Measurements from ENCODE around the gene PACSIN3.

PACSIN3 gene

DNA sequence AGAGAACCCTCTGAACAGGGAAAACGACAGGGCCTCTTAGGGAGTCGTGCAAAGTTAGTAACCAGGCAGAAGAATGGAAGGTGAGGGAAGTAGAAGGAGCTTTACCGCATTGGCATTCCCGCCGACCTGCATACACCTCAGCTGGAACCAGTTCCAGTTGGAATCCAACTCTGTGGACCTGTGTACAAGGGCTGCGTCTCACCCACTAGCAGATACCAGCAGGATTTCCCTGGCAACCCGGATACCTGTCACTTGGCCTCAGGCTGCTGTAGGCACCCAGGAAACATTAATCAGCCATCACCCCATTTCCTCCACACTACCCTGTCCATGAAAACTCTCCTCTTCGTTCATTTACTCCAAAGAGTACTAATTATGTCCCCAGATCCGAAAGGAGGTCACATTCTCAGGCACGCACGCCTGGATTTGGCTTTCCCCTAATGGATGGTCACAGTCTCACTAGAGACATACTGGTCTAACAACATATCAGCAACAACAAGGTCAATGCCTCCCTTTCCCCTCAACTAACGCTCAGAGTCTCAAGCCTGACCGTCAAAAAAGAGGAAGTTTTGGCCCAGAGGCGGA, 10.4 kb downstream of the PACSIN3 start:
- DNase-seq: no peak

DNA sequence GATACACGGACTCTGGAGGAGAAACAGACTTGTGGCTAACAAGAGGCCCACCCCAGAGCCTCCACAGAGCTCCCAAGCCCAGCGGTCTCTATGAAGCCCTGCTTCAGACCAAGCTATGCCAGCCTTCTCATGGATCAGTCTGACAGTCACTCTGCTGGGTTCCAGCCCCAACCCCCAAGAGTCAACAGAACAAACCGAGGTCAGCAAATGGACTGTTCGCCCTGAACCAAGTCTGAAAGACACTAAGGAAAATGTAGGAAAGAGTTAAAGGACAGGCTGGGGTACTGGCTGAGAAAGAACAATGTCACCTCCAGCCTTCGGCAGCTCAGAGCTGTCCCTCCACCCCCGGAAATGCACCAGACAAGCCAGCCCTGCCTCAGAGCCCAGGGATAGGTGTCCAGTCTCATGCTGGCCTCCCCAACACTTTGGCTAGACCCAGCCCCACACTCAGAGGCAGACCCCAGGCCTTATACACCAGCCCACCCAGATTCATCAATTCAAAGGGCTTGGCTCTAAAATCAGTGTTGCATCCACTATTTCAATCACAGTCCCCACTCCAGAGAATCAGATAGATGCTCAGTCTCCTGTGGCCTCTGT, 13.4 kb downstream of the PACSIN3 start:
- no peak for DNase-seq

DNA sequence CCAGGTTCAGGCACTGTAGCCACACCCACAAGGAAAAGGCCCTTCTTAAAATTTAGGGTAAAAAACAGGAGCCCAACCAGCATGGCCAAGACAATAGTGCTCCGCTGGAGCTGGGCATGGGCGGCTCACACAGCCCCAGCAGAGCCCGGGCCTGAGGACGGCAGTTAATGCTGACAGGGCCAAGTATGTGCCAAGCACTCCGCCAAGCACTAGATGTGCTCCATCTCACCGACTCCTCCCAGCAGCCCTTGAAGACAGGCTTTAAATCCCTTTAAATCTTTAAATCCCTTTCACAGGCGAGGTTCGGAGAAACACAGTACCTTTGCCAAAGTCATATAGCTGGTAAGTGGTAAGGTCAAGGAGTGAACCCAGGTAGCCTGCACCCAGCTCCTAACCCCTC, 14.4 kb downstream of the PACSIN3 start:
- no peak for DNase-seq

DNA sequence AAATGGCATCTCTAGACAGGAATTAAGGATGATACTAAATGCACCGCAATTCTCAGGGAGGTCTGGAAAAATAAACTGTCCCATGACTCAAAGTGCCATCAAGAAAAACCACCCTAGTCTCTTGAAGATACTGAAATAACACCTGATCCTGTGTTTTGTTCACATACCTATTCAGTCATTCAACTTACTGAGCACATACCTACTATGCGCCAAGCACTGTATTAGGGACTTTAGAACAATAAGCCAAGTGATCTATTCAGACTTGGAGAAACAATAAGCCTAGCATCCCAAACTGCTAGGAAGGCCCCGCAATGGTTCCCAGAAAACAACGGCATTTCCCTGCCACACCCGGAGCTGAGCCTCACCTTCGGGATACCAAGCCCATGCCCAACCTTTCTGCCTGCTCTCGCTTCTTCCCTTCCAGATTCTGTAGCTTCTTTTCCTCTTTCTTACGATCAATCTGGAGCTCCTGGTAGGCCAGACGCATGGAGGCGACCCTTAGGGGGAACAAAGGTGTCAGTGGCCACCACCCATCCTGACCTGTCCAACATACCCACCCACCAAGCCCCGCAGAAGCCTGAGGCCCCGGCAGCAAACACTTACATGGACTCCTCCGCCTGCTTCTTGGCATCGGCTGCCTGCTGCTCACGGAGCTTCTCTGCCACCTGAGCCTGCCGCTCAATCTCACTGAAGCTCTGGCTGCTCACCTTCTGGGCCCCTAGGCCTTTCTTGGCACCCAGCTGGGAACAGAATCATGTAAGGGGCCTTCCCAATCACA, 15.0 kb downstream of the PACSIN3 start:
- DNase-seq: no peak

DNA sequence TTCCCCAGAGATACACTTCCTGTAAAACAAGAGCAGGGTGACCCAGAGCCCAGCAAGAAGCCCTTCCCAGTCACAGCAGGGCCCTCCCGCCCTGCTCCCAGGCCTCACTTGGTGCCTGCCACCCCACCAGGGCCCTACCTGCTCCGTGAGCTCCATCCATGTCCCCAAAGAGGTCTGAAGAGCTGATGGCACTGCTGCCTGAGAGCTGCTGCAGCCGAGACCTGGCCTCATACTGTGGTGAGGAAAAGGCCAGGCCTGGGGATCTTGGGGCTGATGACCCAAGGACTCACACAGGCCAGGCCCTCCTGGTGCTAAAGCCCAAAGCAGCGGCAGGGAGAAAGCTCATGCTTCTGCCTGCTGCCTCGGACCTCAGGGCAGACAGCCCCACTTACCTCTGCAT, 19.9 kb downstream of the PACSIN3 start:
- DNase-seq: no peak

DNA sequence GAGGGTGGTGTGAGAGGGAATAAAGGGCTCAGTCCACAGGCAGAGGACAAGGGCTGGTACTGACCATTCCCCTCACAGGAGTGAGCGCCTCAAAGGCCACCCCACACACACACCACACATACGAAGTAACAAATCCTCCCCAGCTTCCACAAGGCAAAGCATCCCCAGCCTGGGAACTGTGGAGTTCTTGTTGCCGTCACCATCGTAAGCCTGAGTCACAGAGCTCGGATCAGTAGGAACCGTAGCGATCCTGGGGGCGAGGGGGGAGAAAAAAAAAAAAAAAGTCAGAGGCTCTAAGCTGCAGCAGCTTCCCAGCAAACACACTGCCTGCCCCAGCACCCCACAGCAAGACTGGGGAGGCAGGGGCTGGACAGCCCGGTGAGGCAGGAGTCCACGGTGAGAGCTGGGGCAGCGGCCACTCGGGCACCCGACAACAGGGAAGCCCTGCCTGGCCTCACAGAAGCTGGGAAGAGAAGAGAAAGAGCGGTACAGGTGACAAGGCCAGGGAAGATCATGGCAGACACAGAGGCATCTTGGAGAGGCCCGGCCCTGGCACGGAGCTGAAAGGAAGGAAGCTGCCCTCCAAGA, 20.9 kb downstream of the PACSIN3 start:
- no peak for DNase-seq

DNA sequence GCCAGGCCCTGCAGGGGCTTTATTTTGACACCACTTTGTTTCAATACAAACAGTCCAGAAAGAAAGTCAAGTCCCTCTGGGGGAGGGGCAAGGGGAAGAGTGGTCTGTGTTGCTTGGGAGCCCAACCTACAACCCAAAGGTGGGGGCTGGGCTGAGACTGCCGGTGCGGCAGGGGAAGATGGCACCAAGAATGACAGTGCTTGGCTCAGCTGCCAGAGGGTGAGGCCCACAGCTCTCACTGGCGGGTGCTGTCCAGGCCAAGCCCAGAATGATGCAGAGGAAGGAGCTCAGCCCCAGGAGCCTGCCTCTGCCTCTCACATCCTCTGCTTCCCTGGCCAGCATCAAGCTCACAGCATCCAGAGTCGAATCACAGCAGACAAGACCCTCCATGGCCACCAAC, 21.9 kb downstream of the PACSIN3 start:
- no peak for DNase-seq

DNA sequence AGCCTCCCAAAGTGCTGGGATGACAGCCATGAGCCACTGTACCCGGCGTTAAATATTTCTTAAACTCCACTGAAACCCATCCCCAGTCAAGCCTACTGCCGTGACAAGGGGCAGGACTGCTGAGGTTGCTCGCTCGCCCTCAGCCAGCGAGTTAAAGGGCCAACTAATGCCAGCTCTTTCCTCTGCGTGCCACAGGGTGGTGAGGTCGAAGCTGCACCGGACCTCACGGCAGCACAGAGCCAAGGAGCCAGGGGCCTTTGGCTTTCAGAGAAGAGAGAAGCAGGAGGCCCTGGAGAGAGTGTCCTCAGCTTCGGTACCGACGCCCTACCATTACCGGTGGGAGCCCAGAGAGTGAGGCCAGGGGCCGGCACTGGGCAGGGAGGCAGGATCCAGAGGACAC, 22.3 kb downstream of the PACSIN3 start:
- no peak for DNase-seq

DNA sequence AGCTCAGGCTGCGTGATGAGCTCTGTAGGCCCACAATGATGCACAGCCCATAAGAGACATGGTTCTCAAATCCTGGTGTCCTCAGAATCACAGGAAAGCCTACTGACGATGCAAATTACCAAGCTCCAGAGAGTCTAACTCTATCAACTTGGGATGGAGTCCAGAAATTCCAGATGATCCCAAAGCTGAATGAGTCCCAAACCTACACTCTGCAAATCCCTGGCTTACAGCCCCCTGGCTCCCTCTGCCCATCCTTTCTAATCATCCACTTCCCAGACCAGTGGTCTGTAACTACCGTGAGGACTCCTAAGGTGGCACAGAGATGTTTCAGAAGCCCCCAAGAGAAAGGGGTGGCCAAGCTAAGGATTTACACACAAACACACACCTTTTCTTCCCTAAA, 23.0 kb downstream of the PACSIN3 start:
- no peak for DNase-seq

DNA sequence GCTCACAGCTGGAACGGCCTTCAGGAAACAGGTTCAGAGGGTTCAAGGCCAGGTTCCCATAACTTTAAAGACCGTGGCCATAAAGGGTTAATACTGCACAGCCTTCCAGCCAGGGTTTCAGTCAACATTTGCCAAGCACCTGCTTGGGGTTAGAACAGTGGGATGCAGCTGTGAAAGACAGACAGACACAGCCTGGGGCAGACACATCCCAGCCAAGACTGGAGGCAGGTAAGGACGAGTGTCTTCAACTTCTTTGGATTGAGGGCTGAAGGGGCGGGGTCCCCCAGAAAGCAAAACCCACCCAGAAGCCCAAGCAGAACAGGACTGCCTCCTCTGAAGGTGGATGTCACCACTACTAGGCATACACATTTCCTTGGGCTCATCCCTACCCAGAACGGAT, 23.8 kb downstream of the PACSIN3 start:
- DNase-seq: no peak

DNA sequence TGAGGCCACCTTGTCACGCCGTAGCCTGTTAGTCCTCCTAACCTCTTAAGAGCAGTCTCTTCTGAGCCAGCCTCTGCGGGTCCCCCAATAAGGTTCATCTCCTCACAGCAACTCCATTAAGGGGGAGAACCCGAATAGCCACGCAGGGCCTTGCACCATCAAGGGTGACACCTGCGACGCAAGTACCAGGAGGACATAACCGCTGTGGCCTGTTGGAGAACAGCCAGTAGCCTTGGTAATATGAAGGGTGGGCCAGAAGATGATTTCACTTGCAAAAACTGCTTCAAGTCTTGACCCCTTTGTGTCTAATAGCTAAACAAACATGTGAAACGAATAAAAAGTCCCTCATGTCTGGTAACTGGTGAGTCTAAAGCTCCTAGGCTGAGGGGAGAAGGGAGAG, 24.3 kb downstream of the PACSIN3 start:
- no peak for DNase-seq

DNA sequence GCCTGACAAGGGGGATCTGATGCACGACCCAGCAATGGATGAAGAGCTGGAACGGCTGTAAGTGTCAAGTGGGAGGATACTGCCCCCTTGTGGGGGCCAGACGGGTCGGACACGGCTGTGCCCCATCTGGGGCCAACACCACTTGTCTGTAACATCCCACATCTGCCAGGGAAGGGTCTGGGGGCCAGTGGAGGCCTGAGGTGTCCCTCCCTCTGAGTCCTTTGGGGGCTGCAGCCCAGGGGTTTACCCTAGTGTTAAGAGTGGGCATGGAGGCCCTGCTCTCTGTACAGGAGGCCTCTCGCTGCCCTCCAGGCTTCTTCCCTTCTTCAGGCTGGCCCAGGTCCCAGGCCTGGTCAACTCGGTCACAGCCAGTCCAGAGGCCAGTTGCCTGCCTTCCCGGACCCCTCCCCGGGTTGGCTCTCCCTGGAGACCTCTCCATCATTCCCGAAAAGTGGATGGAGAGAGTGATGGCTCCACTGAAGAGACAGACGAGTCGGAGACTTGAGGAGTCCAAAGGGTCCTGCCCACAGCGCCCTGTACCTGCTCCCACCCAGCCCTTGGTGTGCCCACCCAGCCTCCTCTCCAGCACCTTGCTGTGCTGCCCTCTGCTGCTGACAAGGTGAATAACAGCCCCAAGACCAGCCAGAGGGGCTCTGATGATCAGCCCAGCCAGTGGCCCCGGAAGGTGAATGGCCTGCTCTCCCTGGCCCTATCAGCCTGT, 24.9 kb downstream of the PACSIN3 start:
- peak; percentile 64 for DNase-seq

DNA sequence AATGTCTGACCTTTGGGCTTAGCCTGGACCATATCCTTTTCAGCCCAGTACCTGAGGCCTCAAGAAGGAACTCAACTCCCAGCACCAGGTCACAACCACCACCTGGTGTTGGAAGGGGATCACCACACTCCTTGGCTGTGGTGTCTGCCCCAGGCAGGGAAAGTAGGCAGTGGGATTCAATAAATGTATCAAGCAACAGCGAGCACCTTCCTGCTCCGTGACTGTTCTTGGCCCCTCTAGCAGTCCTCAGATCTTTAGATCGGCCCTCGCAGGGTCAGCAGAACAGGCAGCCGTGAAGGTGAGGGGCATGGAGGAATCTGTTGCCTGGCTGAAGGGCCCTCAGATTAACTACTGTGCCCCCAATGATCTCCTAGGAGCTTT, 25.5 kb downstream of the PACSIN3 start:
- DNase-seq: no peak

DNA sequence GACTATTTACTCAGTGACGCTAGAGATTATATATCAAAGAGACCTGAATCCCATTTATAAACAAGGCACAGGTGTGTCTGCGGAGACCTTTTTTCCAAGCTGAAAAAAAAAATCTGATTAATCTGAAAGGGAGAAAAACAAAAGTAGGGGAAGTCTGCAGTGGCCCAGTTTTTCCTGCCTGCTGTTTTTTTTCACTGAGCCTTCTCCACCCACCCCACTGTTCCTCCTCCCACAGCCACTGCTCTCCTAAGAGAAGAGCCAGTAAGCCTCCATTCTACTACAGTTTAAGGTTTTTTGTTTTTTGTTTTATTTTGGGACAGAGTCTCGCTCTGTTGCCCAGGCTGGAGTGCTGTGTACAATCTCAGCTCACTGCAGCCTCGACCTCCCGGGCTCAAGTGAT, 28.0 kb downstream of the PACSIN3 start:
- DNase-seq: no peak

DNA sequence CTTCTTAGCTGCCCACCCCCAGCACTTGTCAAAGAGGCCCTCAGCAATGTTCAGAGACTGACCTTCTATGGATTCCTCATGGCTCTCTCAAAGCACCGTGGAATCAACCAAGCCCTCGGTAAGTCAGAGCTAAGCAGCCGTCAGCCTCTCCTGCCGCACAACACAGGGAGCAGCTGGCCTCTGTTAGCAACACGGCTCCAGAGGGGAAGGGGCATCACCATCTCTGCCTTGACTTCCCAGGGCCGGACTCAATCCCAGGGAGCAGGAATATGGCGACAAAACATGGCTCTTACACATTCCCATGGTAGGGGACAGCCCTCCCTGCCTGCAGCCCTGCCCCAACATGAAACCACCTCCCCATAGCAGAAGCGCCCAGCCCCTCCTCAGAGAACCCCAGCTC, 28.4 kb downstream of the PACSIN3 start:
- no peak for DNase-seq

DNA sequence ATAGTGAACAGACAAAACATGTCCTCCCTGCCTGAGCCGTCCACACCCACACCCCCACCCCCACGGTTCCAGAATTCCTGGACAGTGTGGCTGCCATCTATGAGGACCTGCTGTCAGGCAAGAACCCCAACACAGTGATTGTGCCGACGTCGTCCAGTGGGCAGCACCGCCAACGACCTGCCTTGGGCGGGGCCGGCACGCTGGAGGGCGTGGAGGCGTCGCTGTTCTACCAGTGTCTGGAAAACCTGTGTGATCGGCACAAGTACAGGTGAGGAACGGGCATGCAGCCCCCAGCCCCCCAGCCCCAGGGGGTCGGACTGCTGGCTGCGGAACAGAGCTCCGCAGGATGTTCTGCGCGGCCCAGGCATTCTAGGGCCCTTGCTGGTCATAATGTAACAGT, 29.3 kb downstream of the PACSIN3 start:
- DNase-seq: no peak

DNA sequence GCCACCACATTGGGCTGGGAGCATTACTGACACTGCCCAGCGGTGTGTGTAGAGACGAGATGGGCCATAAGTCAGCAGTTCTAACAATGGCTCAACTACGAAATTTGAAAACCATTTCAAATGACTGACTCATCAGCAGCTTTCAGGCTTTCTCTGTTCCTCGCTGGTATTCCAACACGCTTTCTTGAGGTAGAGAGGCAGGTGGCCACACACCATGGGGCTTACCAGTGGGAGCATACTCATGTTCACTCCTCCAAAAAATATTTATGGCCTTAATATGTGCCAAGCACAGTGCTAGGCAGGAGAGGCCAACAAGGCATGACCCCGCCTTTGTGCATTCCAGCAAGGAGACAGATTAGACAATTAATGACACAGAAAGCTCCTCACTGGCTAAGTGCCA, 29.9 kb downstream of the PACSIN3 start:
- no peak for DNase-seq

DNA sequence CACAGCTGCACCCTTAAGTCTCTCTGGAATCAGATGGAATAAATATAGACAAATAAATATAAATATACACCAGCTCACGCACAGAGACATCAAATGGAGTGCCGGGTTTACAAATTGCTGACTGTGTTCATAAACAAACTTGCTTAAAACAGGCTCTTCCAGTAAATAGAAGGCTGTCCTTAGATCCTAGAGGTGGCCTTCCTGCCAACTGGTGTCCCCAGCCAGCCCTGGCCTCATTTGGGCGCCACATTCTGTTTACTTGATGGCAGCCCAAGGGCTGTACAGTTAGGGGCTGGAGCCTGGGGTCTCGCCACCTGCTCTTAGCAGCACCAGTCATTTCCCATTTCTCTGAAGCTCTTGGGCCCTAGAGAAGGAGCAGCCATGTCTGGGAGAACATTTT, 30.4 kb downstream of the PACSIN3 start:
- DNase-seq: no peak

DNA sequence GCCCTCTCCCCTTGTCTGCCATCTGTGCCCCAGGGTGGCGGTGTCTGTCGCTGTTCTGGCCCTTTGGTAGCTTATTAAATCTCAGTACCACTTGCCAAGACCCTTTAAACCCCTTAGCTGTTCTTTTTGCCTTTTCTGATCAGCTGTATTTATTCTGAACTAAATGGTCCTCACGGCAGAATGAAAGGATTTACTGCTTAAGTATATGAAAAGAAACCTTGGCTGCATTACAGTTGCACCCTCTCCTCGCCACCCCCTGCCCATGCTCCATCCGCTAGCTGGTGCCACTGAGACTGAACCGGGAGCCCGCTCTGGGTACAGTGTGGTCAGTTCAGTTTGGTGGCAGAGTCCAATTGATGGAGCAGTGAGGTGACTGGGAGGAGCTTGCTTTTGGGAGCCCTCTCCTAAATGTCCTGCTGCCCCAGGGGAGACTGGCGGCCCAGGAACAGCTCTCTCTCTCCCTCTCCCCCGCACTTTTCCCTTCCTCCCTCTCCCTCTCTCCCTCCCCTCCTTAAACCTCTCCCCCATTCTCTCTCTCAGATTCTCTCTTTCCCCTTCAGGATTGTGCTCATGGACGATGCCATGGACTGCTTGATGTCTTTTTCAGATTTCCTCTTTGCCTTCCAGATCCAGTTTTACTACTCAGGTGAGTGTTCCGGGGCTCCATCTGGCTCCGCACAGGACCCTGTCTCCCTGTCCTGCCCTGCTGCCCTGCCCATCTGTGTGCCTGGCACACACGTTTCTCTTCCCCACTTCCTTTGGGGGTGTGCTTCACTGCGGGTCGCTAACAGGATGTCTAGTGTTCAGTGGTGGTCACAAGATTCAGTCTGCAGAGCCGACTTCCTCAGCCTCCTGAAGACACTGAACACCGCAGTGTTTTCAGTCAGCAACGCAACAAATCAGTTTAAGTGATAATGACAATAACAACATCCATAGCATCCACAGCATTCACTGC, 31.3 kb downstream of the PACSIN3 start:
- DNase-seq: no peak

DNA sequence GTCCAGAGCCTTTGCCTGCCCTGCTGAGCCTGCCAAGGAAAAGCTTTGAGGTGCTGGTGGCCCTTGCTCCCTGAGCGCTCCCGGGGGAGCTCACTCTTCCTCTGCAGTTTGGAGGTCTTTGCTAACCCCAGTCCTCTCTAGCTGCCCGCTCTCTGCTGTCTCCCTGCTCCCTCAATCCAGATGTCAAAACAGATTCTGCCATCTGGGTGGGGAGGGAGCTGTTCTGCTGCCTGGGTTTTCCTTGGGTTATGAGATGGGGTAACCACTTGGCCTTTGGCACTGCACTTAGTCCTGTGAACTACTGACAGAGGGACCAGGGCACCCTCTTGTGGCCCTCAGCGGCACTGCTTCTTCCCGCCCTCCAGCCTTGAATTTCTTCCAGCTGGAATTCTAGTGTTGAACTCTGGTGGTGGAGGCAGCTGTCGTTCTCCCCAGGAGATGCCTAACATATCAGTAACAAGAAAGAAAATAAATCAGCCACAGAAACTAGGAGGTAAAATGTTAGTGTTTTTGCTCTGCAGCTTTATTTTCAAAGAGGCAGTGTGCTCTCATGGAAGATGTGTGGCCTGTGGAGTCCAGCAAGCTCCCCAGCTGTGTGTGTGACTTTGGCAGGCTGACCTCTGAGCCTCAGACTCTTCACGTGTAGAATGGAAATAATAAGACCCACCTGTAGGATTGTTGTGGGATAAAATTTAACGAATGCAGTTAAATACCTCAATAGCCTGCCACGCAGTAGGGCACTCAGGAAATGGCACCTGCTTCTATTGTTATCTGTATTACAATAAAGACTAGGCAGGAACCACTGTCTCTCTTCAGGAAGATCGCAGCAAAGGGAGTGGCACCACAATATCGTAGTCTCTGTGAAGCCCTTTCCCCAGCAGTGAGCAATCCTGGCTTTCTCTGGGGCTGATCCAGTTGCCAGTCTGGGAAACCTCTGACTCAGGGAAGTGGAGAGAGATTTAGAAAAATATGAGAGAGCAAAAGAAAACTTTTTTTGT, 33.0 kb downstream of the PACSIN3 start:
- DNase-seq: peak; percentile 74

All from fibroblast of skin of back (primary cell).